GM21526 (cell line): ENCODE results near the gene RBMS1.
A peak's percentile ranks its signal among the peaks of the same experiment; 100 is the strongest.

Experiments used
- ATAC-seq: cut with Tn5 transposase; IDR thresholded peaks from one replicate; pipeline ENCODE4 v1.9.1; 2021; ENCODE audit warnings: moderate library complexity; ENCODE audit not compliant: unreplicated experiment, low FRiP score

Gene RBMS1

GRCh38 chr2:160417745-160418397 lies 75.7 kb downstream of the RBMS1 start:
- no peak for ATAC-seq

GRCh38 chr2:160415991-160416390 lies 77.6 kb downstream of the RBMS1 start:
- ATAC-seq, result no peak

GRCh38 chr2:160411955-160412354 lies 81.7 kb downstream of the RBMS1 start:
- no peak for ATAC-seq

- ATAC-seq, result no peak
Observed at GRCh38 chr2:160411167-160411566, 82.4 kb downstream of the RBMS1 start.

GRCh38 chr2:160409480-160409879 lies 84.1 kb downstream of the RBMS1 start:
- no peak for ATAC-seq

GRCh38 chr2:160408959-160409291 lies 84.7 kb downstream of the RBMS1 start:
- ATAC-seq, result no peak

- no peak for ATAC-seq
Observed at GRCh38 chr2:160408173-160408958, 85.2 kb downstream of the RBMS1 start.

GRCh38 chr2:160407393-160408172 lies 86.0 kb downstream of the RBMS1 start:
- ATAC-seq, result peak; percentile 60

GRCh38 chr2:160406591-160407392 lies 86.8 kb downstream of the RBMS1 start:
- ATAC-seq, result peak; percentile 53

- ATAC-seq, result no peak
Observed at GRCh38 chr2:160405077-160405867, 88.3 kb downstream of the RBMS1 start.

- ATAC-seq, result no peak
Observed at GRCh38 chr2:160402997-160403979, 90.3 kb downstream of the RBMS1 start.

- ATAC-seq, result no peak
Observed at GRCh38 chr2:160402501-160402900, 91.1 kb downstream of the RBMS1 start.

- no peak for ATAC-seq
Observed at GRCh38 chr2:160401895-160402294, 91.7 kb downstream of the RBMS1 start.

GRCh38 chr2:160399880-160400279 lies 93.7 kb downstream of the RBMS1 start:
- no peak for ATAC-seq

- no peak for ATAC-seq
Observed at GRCh38 chr2:160397530-160397865, 96.1 kb downstream of the RBMS1 start.

GRCh38 chr2:160394153-160394552 lies 99.5 kb downstream of the RBMS1 start:
- peak; percentile 99 for ATAC-seq

GRCh38 chr2:160392201-160392600 lies 101.4 kb downstream of the RBMS1 start:
- ATAC-seq, result no peak

- ATAC-seq, result no peak
Observed at GRCh38 chr2:160390544-160391455, 102.8 kb downstream of the RBMS1 start.
